ENCODE data around the gene ADD3. TPM values are rescaled to one million over a fixed set of nuclear protein-coding genes. Genes with fewer than 3 reads are reported as not detected.

Gene ADD3
- total RNA-seq, 4 donors from 2014 or later: 257 to 644 (median 358) TPM

DNA sequence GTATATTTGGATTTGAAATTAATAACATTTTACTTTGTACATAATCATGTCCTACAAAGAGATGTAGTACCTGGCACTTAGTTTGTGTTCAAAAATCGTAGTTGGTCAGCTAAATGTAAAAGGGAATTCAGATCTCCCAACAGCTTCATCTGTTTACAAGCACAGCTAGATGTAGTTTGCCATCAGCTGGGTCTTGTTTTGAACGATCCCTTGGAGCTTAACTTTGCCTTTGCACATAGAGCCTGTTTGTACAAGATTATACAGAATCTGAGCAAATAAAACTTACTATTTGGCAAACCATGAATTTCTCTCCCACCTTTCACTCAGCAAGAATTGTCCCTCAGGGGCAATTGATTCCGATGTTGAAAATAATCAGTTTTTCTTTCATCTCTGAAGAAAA, 36.1 kb upstream of the ADD3 start:
- H3K27ac ChIP-seq: no peak overlapping the region
- H3K4me1 ChIP-seq: peaks cover 29 to 39% of the 10 kb centered on the region in 2 donors
- no peaks in the 10 kb centered on the region for H3K27me3 ChIP-seq
- intact Hi-C loops (cut with DNase I): no loop called here
- H3K4me3 ChIP-seq (replicated peaks in 1 of 3): no peak overlapping the region
- no peak for TF ChIP-seq POLR2A (IDR thresholded peaks at IDR 0.05)
- TF ChIP-seq, protein P1, sequence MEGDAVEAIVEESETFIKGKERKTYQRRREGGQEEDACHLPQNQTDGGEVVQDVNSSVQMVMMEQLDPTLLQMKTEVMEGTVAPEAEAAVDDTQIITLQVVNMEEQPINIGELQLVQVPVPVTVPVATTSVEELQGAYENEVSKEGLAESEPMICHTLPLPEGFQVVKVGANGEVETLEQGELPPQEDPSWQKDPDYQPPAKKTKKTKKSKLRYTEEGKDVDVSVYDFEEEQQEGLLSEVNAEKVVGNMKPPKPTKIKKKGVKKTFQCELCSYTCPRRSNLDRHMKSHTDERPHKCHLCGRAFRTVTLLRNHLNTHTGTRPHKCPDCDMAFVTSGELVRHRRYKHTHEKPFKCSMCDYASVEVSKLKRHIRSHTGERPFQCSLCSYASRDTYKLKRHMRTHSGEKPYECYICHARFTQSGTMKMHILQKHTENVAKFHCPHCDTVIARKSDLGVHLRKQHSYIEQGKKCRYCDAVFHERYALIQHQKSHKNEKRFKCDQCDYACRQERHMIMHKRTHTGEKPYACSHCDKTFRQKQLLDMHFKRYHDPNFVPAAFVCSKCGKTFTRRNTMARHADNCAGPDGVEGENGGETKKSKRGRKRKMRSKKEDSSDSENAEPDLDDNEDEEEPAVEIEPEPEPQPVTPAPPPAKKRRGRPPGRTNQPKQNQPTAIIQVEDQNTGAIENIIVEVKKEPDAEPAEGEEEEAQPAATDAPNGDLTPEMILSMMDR (IDR thresholded peaks at IDR 0.05): no peak
- no peaks in the 10 kb centered on the region for H3K9me3 ChIP-seq
- H3K36me3 ChIP-seq: no peaks in the 10 kb centered on the region
- DNase-seq: no peak
- 86 to 90% methylated on average over 3 of the region's 3 CpGs for WGBS, 2 donors

DNA sequence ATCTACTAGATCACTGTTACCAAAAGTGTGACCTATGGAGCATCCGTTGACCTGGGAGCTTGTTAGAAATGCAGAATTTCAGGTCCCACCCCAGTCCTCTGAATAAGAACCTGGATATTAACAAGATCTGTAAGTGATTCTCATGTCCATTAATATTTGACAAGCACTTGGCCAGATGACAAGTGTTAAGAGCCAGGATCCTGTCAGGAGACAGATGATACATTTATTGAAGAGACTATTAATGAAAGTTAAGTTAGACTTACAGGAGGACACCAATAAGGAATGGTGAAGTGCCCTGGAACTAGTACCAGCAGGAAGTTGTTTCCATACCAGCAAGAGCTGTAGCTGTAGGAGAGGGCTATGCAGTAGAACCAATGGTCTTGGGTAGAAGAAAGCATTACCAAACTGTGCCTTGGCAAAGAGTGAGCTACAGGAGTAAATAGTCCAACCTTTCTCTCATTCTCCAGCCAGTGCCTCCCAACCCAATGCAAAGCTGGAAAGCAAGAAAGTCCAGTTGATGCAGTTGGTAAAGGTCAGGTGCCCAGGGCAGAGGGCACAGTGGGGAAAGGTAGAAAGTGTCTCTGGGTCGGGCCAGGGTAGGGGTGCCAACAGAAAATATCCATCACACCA, 35.3 kb upstream of the ADD3 start:
- Histone ChIP-seq H3K9me3 (no peaks in the 10 kb centered on the region), H3K36me3 (no peaks in the 10 kb centered on the region), H3K4me1 (peaks cover 20 to 39% of the 10 kb centered on the region in 2 donors), H3K27me3 (no peaks in the 10 kb centered on the region), H3K27ac (no peak overlapping the region), H3K4me3 (replicated peaks in 1 of 3) (no peak overlapping the region)
- intact Hi-C loops (cut with DNase I): no loop called here
- 94 to 100% methylated on average over 2 of the region's 2 CpGs for WGBS, 2 donors
- no peak for DNase-seq
- no peak for TF ChIP-seq POLR2A (IDR thresholded peaks at IDR 0.05)
- TF ChIP-seq, protein P1 (IDR thresholded peaks at IDR 0.05): no peak

DNA sequence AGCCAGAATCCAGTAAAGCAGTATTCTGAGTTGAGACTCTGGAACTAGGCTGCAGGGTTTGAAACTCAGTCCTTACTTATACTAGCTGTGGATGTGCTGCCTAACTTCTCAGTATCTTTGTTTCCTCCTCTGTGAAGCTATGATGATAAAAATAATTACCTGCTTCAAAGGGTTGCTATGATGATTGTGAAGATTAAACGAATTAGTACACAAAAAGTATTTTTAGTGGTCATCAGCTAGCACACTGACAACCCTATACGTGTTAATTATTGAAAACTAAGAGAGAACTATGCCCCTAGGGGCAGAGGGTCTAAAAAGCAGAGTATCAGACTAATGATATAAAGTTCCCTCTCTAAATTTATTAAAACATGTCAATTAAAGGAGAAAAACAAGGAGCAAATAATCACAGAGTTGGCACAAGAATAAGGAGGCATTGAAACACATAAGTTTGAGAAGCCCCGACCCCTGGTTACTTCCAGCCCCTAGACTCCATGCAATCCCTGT, 34.4 kb upstream of the ADD3 start:
- no peaks in the 10 kb centered on the region for H3K27me3 ChIP-seq
- H3K4me3 ChIP-seq (replicated peaks in 1 of 3): no peak overlapping the region
- H3K4me1 ChIP-seq: peaks cover 13 to 30% of the 10 kb centered on the region in 2 donors
- 84 to 92% methylated on average over 3 of the region's 3 CpGs for WGBS, 2 donors
- intact Hi-C loops (cut with DNase I): no loop called here
- no peak for TF ChIP-seq POLR2A (IDR thresholded peaks at IDR 0.05)
- TF ChIP-seq, protein P1 (IDR thresholded peaks at IDR 0.05): no peak
- H3K36me3 ChIP-seq: no peaks in the 10 kb centered on the region
- no peak for DNase-seq
- H3K9me3 ChIP-seq: no peaks in the 10 kb centered on the region
- no peak overlapping the region for H3K27ac ChIP-seq

DNA sequence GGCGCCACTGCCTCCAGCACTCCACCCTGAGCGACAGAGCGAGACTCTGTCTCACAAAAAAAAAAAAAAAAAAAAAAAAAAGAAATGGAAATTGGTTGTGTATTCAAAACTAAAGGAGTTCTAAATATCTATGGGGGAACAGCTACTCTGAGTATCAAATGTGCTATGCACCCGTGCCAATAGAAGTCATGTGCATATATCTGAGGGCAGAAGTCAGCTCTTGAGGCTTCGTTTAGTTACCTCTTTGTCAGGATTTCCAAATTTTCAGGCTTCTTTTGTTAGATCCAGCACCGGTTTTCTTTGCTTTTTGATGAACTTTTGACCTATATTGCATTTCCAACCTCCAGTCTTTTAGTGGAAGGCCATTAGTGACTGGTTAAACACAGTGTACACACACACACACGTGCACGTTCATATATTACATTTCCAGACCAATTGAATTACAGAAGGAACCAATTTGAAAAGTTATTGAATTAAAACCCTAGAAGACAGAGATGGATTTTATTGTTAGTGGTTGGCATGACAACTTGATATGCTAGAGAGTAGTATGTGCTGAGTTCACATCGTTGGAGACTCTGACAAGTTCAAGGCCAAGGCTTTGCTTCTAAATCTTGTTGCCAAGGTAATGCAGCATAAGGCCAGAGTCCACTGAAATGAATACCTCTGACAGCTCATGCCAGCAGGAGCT, 33.1 kb upstream of the ADD3 start:
- no peak for TF ChIP-seq POLR2A (IDR thresholded peaks at IDR 0.05)
- TF ChIP-seq, protein P1 (IDR thresholded peaks at IDR 0.05): no peak
- 75 to 84% methylated on average over 9 of the region's 9 CpGs for WGBS, 2 donors
- H3K4me1 ChIP-seq: peaks cover under 1 to 18% of the 10 kb centered on the region in 2 donors
- H3K36me3 ChIP-seq: no peaks in the 10 kb centered on the region
- no peaks in the 10 kb centered on the region for H3K27me3 ChIP-seq
- intact Hi-C loops (cut with DNase I): no loop called here
- no peak overlapping the region for H3K27ac ChIP-seq
- no peaks in the 10 kb centered on the region for H3K9me3 ChIP-seq
- no peak for DNase-seq
- no peak overlapping the region for H3K4me3 ChIP-seq (replicated peaks in 1 of 3)
